Activated T-cell treated with anti-CD3 and anti-CD28 coated beads for 1 hour (primary cell): ENCODE measurements around the gene CLPSL1.
A peak's percentile ranks its signal among the peaks of the same experiment; 100 is the strongest.
"Not testable (repeated sequence)": the region's sequence is repeated elsewhere in the genome, so short reads cannot be mapped to it uniquely, and the experiment has no call there.

Source experiments
- DNase-seq: peaks from one replicate; pipeline ENCODE4 v3.0.0-alpha.2; 2020; ENCODE audit warnings: low read depth

Gene CLPSL1, protein sequence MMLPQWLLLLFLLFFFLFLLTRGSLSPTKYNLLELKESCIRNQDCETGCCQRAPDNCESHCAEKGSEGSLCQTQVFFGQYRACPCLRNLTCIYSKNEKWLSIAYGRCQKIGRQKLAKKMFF

DNA sequence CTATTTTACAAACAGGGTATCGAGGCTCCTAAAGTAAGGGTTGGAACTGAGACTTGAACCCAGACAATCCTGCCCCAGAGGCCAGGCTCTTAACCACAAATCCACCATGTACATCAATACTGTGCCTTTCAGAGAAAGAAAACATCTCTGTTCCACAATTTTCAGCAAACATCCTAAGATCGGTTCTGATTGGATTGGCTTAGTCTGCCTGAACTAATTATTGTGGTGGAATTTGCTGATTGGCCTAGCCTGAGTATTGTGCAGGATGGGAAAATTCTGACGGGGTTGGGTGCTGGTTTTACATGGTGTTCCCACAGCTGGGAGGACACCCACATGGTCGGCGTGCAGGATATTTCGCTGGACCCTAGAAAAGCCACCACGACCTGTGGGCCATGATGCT is at the start of gene CLPSL1:
Gene CLPSL1, plus strand, starts transcription at position 301 of the 400 bp plus-strand sequence. Its CDS starts 92 bp downstream, at position 393.
- no peak for DNase-seq

DNA sequence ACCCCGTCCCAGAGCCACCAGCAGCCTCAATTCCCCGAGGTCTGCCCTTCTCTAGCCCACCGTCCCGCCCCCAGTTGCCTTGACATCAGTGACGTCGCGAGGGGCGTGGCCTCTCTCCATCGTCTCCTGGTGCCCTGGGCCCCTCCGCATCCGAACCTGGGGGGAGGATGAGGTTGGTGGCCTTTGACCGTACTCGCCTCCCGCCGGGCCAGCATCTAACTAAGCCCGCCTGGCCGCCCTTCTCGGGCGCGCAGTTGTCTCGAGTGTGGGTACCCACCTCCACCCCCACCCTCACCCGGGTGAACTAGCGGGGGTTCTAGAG is 49.4 kb upstream of the CLPSL1 start:
- DNase-seq: peak; percentile 94

DNA sequence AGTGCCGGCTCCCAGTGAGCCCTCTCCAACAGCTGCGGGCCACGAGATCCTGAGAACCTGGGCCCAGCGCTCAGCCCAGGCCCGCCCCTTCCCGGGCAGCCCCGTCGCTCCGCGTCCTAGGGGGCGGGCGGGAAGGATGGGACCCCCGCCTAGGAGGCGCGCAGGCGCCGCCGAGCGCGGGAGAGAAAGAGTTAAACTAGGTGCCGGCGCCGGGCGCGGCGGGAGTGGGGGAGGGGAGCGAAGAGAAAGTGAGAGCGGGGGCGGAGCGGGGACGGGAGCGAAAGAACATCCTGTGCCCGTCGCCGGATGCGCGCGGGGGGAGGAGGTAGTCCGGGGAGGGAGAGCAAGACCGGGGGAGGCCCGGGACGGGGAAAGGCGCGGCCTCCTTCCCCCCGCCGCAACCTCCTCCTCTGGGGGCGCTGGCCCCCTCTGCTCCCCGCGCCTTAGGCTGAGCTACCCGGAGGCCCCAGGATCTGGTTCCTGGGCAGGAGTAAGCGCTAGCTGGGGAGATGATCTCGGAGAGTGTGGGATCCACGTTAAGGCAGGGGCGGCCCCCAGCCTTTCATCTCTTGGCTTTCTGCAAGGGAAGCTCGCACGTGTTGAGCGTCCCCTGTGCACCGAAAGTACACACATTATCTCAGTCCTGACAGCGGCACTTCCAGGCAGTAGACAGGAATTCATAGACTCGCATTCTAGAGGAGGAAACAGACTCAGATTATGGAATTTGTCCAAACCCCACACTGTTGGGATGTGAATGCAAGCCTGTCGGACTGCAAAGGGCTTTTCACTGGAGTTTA is 48.9 kb upstream of the CLPSL1 start:
- DNase-seq: peak; percentile 94

DNA sequence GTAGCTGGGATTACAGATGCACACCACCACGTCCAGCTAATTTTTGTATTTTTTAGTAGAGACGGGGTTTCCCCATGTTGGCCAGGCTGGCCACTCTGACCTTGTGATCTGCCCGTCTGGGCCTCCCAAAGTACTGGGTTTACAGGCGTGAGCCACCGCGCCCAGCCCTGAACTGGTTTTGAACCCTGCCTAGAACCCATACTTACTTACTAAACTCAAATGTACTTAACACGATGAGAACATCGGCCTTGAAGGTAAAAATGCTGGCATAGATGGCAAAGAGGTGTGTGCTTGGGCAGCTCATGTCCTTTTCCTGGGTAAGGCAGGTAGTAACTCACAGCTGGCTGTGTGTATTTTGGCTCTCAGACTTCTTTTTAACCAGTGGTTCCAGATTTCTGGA is 47.2 kb upstream of the CLPSL1 start:
- no peak for DNase-seq

DNA sequence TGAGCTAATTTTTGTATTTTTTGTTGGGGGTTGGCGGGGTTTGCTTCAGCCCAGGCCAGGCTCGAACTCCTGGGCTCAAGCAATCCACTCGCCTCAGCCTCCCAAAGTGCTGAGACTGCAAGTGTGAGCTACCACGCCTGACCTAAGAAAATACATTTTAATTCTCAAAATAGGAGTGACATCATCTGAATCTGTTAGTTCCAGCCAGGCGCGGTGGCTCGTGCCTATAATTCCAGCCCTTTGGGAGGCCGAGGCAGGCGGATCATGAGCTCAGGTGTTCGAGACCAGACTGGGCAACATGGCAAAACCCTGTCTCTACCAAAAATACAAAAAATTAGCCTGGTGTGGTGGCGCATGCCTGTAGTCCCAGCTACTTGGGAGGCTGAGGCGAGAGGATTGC is 46.5 kb upstream of the CLPSL1 start:
- DNase-seq: not testable (repeated sequence)

DNA sequence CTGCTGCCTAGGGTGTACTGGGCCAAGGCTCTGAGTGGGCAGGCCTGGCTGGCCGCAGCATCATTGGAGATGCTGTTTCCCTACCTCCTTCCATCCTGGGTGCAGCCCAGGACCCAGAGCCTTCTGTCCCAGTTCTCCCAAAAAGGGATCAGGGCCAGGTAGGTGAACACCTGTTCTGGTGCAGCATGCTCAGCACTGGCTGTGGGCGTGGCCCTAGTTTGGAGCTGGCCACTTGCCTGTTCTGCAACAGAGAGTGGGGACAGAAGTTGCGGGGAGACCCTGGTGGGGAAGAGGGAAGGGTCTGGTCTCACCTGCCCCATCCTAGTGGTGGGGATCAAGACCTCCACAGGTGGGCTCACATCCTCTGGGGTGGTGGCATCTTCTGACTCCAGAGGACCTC is 45.4 kb upstream of the CLPSL1 start:
- DNase-seq: no peak

DNA sequence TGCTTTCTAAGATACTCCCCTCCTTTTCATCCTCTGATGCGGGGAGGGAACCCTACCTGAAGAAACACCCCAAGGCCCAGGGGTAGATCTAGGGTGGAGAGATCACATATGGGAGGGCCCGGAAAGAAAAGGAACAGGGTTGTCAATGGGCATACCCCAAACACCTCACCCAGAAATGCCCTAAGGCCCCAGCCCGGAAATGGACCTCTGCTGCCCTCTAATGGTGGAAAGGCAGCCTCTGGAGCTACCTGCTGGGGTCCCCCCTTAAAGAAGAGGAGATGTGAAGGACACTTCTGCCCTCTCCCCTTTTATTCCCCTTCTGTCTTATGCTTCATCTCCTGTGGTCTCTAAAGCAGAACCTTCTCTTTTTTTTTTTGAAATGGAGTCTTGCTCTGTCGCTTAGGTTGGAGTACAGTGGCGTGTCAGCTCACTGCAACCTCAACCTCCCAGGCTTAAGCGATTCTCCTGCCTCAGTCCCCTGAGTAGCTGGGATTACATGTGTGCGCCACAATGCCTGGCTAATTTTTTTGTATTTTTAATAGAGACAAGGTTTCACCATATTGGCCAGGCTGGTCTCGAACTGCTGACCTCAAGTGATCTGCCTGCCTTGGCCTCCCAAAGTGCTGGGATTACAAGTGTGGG is 44.4 kb upstream of the CLPSL1 start:
- DNase-seq: peak; percentile 86

DNA sequence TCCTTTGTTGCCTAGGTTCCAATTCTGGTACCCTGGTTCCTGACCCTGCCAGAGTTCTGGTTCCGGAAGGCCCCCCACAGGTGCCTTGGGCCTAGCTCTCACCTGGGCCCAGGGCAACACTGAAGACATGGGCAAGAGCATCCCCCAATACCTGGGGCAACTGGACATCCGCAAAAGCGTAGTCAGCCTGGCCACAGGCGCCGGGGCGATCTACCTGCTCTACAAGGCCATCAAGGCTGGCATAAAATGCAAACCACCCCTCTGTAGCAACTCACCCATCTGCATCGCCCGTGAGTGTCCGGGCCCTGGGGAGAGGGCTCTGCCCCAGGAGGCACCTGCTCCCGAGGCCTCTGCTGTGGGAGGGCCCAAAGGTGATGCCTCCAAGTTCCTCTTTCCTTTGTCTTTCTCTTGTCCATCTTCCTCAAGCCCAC is 43.8 kb upstream of the CLPSL1 start, which contains the start of gene ARMC12:
Gene ARMC12, plus strand, starts transcription at position 51 of the 431 bp plus-strand sequence. Its CDS starts 77 bp downstream, at position 128.
- DNase-seq: no peak

DNA sequence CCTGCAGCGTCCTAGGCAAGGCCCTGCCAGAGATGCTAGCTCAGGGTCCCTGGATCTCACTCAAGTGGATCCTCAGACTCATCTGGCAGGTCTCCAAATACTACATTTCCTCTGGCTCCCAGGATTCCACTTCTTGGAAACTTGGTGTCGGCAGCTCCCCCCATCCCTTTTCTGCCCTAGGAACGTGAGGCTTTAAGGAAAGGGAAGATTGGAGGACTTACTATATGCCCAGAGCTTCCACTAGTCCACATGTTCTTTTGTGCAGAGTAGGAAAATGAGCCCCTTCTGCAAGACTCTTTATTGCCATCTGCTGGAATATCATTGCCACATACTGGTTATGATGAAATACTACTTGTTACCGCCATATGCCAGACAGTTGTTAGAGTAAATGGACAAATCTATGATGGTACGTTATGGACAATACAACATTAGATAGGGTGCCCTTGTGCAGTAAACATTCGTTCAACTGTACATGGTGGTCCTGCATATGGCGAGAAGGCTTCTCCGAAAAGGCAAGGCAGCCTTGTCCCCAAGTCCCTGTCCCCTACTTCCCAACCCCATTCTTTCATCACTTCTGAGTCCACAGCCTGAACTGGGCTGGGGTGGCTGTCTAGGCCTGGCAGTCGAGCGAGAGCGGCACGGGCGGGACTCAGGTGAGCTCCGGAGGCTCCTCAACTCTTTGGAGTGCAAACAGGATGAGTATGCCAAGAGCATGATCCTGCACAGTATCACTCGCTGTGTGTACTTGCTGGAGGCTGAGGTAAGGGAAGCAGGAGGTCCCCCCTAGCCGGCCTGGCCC is 43.2 kb upstream of the CLPSL1 start:
- DNase-seq: no peak

DNA sequence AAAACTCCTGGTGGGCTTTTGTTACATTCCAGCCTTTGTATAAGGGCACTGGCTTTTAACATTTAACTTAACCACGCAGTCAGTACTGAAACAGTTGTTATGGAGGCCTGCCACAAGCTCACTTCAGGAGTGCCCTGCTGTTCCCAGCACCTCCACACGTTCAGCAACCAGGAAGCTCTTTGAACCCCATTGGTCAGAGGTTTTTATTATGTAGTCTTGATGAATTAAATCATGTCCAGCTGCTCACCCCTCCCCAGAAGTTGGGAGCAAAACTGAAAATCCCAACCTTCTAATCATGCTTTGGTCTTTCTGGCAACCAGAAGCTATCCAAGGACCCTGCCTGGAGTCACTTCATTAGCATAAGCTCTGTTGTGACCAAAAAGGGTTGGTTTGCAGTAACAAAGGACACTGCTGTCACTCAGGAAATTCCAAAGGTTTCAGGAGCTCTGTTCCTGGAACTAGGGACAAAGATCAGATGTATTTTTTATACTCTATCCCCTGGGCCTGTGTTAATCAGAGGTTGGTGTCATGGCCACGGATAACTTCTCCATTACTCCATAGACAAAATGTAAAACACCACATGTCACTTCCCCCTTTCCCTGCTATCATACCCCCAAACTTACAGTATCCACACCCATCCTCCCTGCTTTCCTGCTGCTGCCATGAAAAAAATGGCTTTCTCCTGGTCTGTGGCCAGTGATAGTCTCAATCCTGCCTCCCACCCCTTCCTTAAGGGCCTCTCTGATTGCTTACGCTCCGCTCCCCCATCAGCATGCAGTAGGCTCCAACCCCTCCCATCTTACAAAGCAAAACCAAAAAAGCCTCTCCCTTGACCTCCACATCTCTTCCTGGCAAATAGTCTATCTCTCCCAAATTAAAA is 40.9 kb upstream of the CLPSL1 start:
- DNase-seq: no peak

DNA sequence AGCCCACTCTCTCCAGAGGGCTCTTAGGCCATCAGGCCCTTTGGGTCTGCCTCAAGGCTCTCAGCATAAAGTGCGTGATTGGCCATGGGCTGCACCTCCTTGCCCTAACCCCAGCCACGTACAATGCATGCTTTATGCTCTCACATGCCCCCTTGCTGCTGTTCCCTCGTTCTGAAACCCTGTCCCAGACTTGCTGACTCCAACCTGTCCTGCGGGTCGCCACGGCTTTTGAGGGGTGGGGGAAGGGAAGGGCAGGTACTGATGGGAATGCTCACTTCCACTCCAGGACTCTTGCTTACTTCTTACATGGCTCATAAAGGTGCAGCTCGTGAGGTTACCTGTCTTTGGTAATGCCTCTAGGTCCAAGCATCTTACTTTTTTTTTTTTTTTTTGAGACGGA is 38.0 kb upstream of the CLPSL1 start:
- DNase-seq: no peak

DNA sequence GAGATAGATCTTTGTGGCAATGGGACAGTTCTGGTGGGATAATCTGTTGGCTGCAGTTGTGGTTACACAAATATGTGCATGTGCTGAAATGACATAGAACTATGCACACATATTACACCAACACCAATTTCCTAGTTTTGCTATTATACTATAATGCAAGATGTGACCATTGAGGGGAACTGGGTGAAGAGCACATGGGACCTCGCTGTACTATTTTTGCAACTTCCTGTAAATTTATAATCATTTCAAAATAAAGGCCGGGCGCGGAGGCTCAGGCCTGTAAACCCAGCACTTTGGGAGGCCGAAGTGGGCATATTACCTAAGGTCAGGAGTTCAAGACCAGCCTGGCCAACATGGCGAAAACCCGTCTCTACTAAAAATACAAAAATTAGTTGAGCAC is 35.3 kb upstream of the CLPSL1 start:
- no peak for DNase-seq

DNA sequence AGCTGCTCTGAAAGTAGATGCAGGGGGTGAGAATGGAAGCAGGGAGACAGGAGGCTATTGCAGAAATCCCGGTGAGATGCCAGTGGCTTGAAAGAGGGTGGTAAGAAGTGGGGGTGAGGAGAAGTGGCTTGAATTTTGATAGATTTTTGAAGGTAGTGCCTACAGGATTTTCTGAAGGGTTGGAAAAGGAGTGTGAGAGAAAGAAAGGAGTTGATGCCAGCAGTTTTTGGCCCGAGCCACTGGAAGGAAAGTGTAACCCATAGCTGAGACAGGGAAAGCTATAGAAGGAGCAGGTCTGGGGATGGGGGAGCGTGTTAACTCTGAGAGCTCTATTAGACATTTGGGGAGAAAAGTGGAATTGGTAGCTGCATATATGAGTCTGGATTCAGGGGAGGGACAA is 34.3 kb upstream of the CLPSL1 start:
- no peak for DNase-seq

DNA sequence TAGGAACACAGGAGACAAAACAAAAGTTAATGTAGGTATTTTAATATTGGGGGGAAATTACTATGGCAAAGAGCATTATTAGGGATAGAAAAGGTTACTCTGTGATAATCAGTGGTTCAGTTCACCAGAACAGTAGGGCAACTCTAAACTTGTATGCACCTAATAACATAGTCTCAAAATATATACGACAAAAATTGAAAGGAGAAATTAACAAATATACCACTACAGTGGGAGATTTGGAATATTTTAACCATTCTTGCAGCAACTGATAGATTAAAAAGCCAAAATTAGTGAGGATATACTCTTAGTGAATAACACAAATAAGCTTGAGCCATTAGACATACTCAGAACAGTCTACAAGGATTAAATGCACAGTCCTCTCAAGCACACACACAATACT is 32.9 kb upstream of the CLPSL1 start:
- no peak for DNase-seq

DNA sequence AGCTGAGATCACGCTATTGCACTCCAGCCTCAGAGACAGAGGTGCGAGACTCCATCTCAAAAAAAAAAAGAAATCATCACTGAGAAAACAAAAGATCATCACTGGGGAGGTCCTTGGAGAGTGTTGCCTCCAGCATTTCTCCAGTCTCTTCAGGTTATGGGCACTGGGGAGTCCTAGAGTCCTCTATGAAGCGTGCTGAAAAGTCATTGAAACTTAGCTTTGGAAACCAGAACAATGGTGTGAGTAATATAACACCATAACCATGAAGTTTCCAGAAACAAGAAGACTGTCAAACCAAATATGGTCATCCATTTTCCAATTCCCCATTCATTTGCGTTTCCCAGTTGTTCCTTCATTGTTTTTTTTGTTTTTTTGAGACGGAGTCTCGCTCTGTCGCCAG is 30.3 kb upstream of the CLPSL1 start:
- DNase-seq: no peak

DNA sequence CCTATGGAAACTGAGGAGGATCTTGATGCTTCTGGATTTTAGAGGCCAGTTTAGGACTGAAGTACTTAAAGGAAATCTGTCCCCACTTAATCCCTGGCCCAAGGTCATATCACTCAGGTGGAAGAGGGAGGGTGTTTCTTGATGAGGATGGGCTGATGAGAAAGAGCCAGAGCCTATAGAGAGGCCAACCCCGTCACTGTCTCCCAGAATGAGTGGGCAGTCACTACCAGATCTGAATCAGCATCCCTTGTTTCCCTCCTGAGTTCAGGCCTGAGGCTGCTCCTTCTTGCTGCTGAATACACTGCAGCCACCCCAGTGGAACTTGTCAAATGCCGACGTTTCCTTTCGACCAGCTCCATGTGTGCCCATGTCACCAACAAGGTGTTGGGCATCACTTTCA is 29.2 kb upstream of the CLPSL1 start:
- no peak for DNase-seq

DNA sequence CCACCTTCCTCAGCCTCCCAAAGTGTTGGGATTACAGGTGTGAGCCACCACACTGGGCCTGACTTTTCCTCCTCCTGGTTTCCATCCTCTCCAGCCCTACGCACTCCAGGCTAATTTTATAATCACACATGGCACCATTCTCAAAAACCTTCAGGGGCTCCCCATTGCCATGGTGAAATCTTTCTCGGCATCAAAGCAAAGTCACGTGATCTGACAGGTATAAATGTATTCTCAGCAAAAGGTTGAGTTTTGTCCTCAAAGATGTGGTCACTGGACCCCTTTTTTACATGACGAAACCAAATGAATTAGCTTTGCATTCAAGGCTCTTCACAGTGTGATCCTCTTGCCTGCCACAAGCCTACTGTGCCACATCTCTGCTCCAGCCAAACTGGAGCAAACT is 28.5 kb upstream of the CLPSL1 start:
- no peak for DNase-seq

DNA sequence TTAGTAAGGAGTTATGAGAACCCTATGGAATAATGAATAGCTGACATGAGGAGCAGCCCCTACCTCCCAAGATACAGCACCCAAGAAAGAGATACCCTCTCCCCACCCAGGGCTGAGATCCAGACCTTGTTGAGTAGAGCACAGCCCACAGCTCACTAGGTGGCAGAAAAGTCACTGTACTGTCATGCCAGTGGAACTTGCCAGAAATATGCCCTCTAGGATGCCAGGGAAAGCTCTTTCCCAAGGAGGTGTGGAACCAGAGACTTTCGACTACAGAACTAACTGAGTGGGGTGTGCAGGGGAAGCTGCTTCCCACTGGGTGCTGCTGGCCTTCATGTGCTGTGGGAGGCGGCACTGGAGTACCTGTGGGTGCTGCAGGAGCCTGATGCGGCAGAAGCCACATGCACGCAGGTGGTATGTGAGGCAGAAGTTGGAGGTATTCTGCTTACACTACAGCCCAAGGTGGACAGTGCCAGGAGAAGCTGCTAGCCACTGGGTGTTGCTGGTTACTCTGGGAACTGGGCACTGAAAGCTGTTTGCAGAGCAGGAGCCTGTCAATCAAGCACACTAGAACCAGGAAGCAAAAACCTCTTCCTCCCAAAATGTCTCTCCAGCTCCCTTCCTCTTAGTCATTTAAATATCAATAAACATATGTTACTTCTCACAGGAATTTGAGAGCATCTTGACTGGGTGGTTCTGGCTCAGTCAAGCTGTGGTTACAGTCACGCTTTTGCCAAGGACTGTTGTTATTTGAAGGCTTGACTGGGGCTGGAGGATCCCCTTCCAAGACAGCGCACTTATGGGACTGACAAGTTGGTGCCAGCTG is 26.2 kb upstream of the CLPSL1 start:
- DNase-seq: no peak

DNA sequence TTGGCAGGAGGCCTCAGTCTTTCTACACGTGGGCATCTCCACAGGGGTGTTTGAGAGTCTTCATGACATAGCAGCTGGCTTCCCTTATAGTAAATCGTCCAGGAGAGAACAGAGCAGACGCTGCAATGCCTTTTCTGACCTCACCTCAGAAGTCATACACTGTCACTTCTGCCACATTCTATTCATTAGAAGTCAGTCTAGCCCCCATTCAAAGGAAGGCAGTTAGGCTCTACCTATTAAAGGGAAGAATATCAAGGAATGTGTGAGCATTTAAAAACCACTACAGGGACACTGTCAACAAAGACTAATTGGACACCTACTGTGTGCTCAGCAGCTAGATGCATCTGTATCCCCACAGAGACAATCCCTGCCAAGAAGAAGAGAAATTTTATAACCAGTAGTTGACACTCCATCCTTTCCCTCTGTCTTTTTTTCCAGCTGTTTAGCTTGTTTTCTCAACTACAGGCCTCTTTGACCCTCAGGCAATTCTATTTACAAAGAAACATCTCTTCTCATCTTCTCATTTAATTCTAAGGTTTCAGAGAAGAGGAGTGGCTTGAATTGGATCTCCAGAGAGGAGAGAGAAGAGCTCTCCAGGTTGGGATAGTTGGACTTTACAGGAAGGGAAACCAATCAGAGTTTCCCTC is 25.4 kb upstream of the CLPSL1 start:
- DNase-seq: no peak

DNA sequence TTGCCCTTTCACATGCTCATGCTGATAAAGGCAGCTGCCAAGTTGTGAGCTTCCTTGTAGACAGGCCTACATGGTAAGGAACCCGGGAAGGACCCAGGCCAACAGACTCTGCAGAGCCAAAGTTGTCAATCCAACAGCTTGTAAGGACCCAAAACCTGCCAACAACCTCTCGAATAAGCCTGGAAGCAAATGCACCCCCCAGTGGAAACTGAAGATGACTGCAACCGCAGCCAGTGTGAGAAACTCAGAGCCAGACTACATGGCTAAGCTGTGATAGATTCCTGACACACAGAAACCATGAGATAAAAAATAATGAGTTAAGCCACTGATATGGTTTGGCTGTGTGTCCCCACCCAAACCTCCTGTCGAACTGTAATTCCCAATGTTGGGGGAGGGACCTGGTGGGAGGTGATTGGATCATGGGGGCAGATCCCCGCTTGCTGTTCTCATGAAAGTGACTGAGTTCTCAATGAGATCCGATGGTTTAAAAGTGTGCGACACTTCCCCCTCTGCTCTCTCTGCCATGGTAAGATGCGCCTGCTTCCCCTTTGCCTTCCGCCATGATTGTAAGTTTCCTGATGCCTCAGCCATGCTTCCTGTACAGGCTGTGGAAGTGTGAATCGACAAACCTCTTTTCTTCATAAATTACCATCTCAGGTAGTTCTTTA is 23.2 kb upstream of the CLPSL1 start:
- no peak for DNase-seq
